ENCODE measurements around the gene CXCR5. TPM values are rescaled to one million over a fixed set of nuclear protein-coding genes. Genes with fewer than 3 reads are reported as not detected.

Gene CXCR5
- total RNA-seq, 1 donor from 2014 or later: not detected

GRCh38 chr11:118873804-118874203 is 9.9 kb upstream of the CXCR5 start:
- no peaks in the 10 kb centered on the region for H3K9me3 ChIP-seq (ENCODE audit: control insufficient read depth in 3 of 3, low read length in 3 of 3)
- no peak overlapping the region for H3K27ac ChIP-seq (ENCODE audit: low read depth, low read length)
- peaks cover 0 to 3% (median 0%) of the 10 kb centered on the region in 3 donors for H3K27me3 ChIP-seq (ENCODE audit: control insufficient read depth in 3 of 3, insufficient read depth in 3 of 3, low read length in 3 of 3)
- peaks cover 14 to 15% (median 14%) of the 10 kb centered on the region in 3 donors for H3K4me1 ChIP-seq (ENCODE audit: control insufficient read depth in 3 of 3, insufficient read depth in 3 of 3, low read length in 3 of 3)
- no peak overlapping the region for H3K4me3 ChIP-seq (ENCODE audit: low read length in 3 of 3)
- no peaks in the 10 kb centered on the region for H3K36me3 ChIP-seq (ENCODE audit: control insufficient read depth in 3 of 3, insufficient read depth in 3 of 3, low read length in 3 of 3)
- H3K9ac ChIP-seq (ENCODE audit: low read depth in 1 of 3, low read length in 3 of 3): no peak overlapping the region

GRCh38 chr11:118876286-118876685 is 7.4 kb upstream of the CXCR5 start:
- H3K9me3 ChIP-seq (ENCODE audit: control insufficient read depth in 3 of 3, low read length in 3 of 3): no peaks in the 10 kb centered on the region
- H3K4me1 ChIP-seq (ENCODE audit: control insufficient read depth in 3 of 3, insufficient read depth in 3 of 3, low read length in 3 of 3): no peaks in the 10 kb centered on the region
- no peak overlapping the region for H3K9ac ChIP-seq (ENCODE audit: low read depth in 1 of 3, low read length in 3 of 3)
- peaks cover 0 to 3% (median 0%) of the 10 kb centered on the region in 3 donors for H3K27me3 ChIP-seq (ENCODE audit: control insufficient read depth in 3 of 3, insufficient read depth in 3 of 3, low read length in 3 of 3)
- H3K27ac ChIP-seq (ENCODE audit: low read depth, low read length): no peak overlapping the region
- H3K4me3 ChIP-seq (ENCODE audit: low read length in 3 of 3): no peak overlapping the region
- H3K36me3 ChIP-seq (ENCODE audit: control insufficient read depth in 3 of 3, insufficient read depth in 3 of 3, low read length in 3 of 3): no peaks in the 10 kb centered on the region

- Histone ChIP-seq H3K27me3 (ENCODE audit: control insufficient read depth in 3 of 3, insufficient read depth in 3 of 3, low read length in 3 of 3) (peaks cover 0 to 3% (median 0%) of the 10 kb centered on the region in 3 donors), H3K36me3 (ENCODE audit: control insufficient read depth in 3 of 3, insufficient read depth in 3 of 3, low read length in 3 of 3) (no peaks in the 10 kb centered on the region), H3K9ac (ENCODE audit: low read depth in 1 of 3, low read length in 3 of 3) (no peak overlapping the region), H3K4me1 (ENCODE audit: control insufficient read depth in 3 of 3, insufficient read depth in 3 of 3, low read length in 3 of 3) (no peaks in the 10 kb centered on the region), H3K4me3 (ENCODE audit: low read length in 3 of 3) (no peak overlapping the region), H3K9me3 (ENCODE audit: control insufficient read depth in 3 of 3, low read length in 3 of 3) (no peaks in the 10 kb centered on the region), H3K27ac (ENCODE audit: low read depth, low read length) (no peak overlapping the region)
These were observed 6.1 kb upstream of the CXCR5 start for GRCh38 chr11:118877487-118878162.

GRCh38 chr11:118878163-118878563 is 5.5 kb upstream of the CXCR5 start:
- no peak overlapping the region for H3K27ac ChIP-seq (ENCODE audit: low read depth, low read length)
- H3K4me1 ChIP-seq (ENCODE audit: control insufficient read depth in 3 of 3, insufficient read depth in 3 of 3, low read length in 3 of 3): no peaks in the 10 kb centered on the region
- no peak overlapping the region for H3K9ac ChIP-seq (ENCODE audit: low read depth in 1 of 3, low read length in 3 of 3)
- no peaks in the 10 kb centered on the region for H3K36me3 ChIP-seq (ENCODE audit: control insufficient read depth in 3 of 3, insufficient read depth in 3 of 3, low read length in 3 of 3)
- peaks cover 0 to 3% (median 0%) of the 10 kb centered on the region in 3 donors for H3K27me3 ChIP-seq (ENCODE audit: control insufficient read depth in 3 of 3, insufficient read depth in 3 of 3, low read length in 3 of 3)
- no peak overlapping the region for H3K4me3 ChIP-seq (ENCODE audit: low read length in 3 of 3)
- H3K9me3 ChIP-seq (ENCODE audit: control insufficient read depth in 3 of 3, low read length in 3 of 3): no peaks in the 10 kb centered on the region

- no peaks in the 10 kb centered on the region for H3K4me1 ChIP-seq (ENCODE audit: control insufficient read depth in 3 of 3, insufficient read depth in 3 of 3, low read length in 3 of 3)
- H3K9ac ChIP-seq (ENCODE audit: low read depth in 1 of 3, low read length in 3 of 3): no peak overlapping the region
- peaks cover 0 to 3% (median 0%) of the 10 kb centered on the region in 3 donors for H3K27me3 ChIP-seq (ENCODE audit: control insufficient read depth in 3 of 3, insufficient read depth in 3 of 3, low read length in 3 of 3)
- no peaks in the 10 kb centered on the region for H3K36me3 ChIP-seq (ENCODE audit: control insufficient read depth in 3 of 3, insufficient read depth in 3 of 3, low read length in 3 of 3)
- no peaks in the 10 kb centered on the region for H3K9me3 ChIP-seq (ENCODE audit: control insufficient read depth in 3 of 3, low read length in 3 of 3)
- H3K4me3 ChIP-seq (ENCODE audit: low read length in 3 of 3): no peak overlapping the region
- no peak overlapping the region for H3K27ac ChIP-seq (ENCODE audit: low read depth, low read length)
These were observed 2.5 kb upstream of the CXCR5 start for GRCh38 chr11:118881228-118881627.

- H3K36me3 ChIP-seq (ENCODE audit: control insufficient read depth in 3 of 3, insufficient read depth in 3 of 3, low read length in 3 of 3): no peaks in the 10 kb centered on the region
- H3K27me3 ChIP-seq (ENCODE audit: control insufficient read depth in 3 of 3, insufficient read depth in 3 of 3, low read length in 3 of 3): no peaks in the 10 kb centered on the region
- no peak overlapping the region for H3K27ac ChIP-seq (ENCODE audit: low read depth, low read length)
- H3K9me3 ChIP-seq (ENCODE audit: control insufficient read depth in 3 of 3, low read length in 3 of 3): no peaks in the 10 kb centered on the region
- H3K9ac ChIP-seq (ENCODE audit: low read depth in 1 of 3, low read length in 3 of 3): no peak overlapping the region
- peaks cover 1 to 5% (median 3%) of the 10 kb centered on the region in 3 donors for H3K4me1 ChIP-seq (ENCODE audit: control insufficient read depth in 3 of 3, insufficient read depth in 3 of 3, low read length in 3 of 3)
- no peak overlapping the region for H3K4me3 ChIP-seq (ENCODE audit: low read length in 3 of 3)
These were observed 1.2 kb upstream of the CXCR5 start for GRCh38 chr11:118882491-118882890.

- no peak overlapping the region for H3K9ac ChIP-seq (ENCODE audit: low read depth in 1 of 3, low read length in 3 of 3)
- H3K36me3 ChIP-seq (ENCODE audit: control insufficient read depth in 3 of 3, insufficient read depth in 3 of 3, low read length in 3 of 3): no peaks in the 10 kb centered on the region
- no peaks in the 10 kb centered on the region for H3K9me3 ChIP-seq (ENCODE audit: control insufficient read depth in 3 of 3, low read length in 3 of 3)
- no peak overlapping the region for H3K4me3 ChIP-seq (ENCODE audit: low read length in 3 of 3)
- no peak overlapping the region for H3K27ac ChIP-seq (ENCODE audit: low read depth, low read length)
- peaks cover 6 to 10% (median 8%) of the 10 kb centered on the region in 3 donors for H3K4me1 ChIP-seq (ENCODE audit: control insufficient read depth in 3 of 3, insufficient read depth in 3 of 3, low read length in 3 of 3)
- H3K27me3 ChIP-seq (ENCODE audit: control insufficient read depth in 3 of 3, insufficient read depth in 3 of 3, low read length in 3 of 3): no peaks in the 10 kb centered on the region
These were observed 706 bp upstream of the CXCR5 start for GRCh38 chr11:118883004-118883367.

- Histone ChIP-seq H3K4me3 (ENCODE audit: low read length in 3 of 3) (no peak overlapping the region), H3K4me1 (ENCODE audit: control insufficient read depth in 3 of 3, insufficient read depth in 3 of 3, low read length in 3 of 3) (peaks cover 25 to 28% (median 27%) of the 10 kb centered on the region in 3 donors), H3K27ac (ENCODE audit: low read depth, low read length) (no peak overlapping the region), H3K27me3 (ENCODE audit: control insufficient read depth in 3 of 3, insufficient read depth in 3 of 3, low read length in 3 of 3) (no peaks in the 10 kb centered on the region), H3K9me3 (ENCODE audit: control insufficient read depth in 3 of 3, low read length in 3 of 3) (no peaks in the 10 kb centered on the region), H3K36me3 (ENCODE audit: control insufficient read depth in 3 of 3, insufficient read depth in 3 of 3, low read length in 3 of 3) (no peaks in the 10 kb centered on the region), H3K9ac (ENCODE audit: low read depth in 1 of 3, low read length in 3 of 3) (no peak overlapping the region)
These were observed 1.2 kb downstream of the CXCR5 start for GRCh38 chr11:118884875-118885274.

GRCh38 chr11:118885319-118885718 is 1.6 kb downstream of the CXCR5 start:
- Histone ChIP-seq H3K4me1 (ENCODE audit: control insufficient read depth in 3 of 3, insufficient read depth in 3 of 3, low read length in 3 of 3) (peaks cover 30 to 33% (median 31%) of the 10 kb centered on the region in 3 donors), H3K27me3 (ENCODE audit: control insufficient read depth in 3 of 3, insufficient read depth in 3 of 3, low read length in 3 of 3) (no peaks in the 10 kb centered on the region), H3K9me3 (ENCODE audit: control insufficient read depth in 3 of 3, low read length in 3 of 3) (no peaks in the 10 kb centered on the region), H3K4me3 (ENCODE audit: low read length in 3 of 3) (no peak overlapping the region), H3K9ac (ENCODE audit: low read depth in 1 of 3, low read length in 3 of 3) (no peak overlapping the region), H3K27ac (ENCODE audit: low read depth, low read length) (no peak overlapping the region), H3K36me3 (ENCODE audit: control insufficient read depth in 3 of 3, insufficient read depth in 3 of 3, low read length in 3 of 3) (no peaks in the 10 kb centered on the region)

- no peak overlapping the region for H3K27ac ChIP-seq (ENCODE audit: low read depth, low read length)
These were observed 2.3 kb downstream of the CXCR5 start for GRCh38 chr11:118885831-118886565.

More at GRCh38 chr11:118885831-118886565, 2.3 kb downstream of the CXCR5 start:
- Histone ChIP-seq H3K36me3 (ENCODE audit: control insufficient read depth in 3 of 3, insufficient read depth in 3 of 3, low read length in 3 of 3) (no peaks in the 10 kb centered on the region), H3K27me3 (ENCODE audit: control insufficient read depth in 3 of 3, insufficient read depth in 3 of 3, low read length in 3 of 3) (no peaks in the 10 kb centered on the region), H3K4me1 (ENCODE audit: control insufficient read depth in 3 of 3, insufficient read depth in 3 of 3, low read length in 3 of 3) (peaks cover 30 to 33% (median 33%) of the 10 kb centered on the region in 3 donors), H3K9ac (ENCODE audit: low read depth in 1 of 3, low read length in 3 of 3) (no peak overlapping the region), H3K4me3 (ENCODE audit: low read length in 3 of 3) (no peak overlapping the region), H3K9me3 (ENCODE audit: control insufficient read depth in 3 of 3, low read length in 3 of 3) (no peaks in the 10 kb centered on the region)

All from skeletal muscle tissue (tissue), 4 donors.